ENCODE measurements around the gene SRGAP3. TPM values are rescaled to one million over a fixed set of nuclear protein-coding genes. Genes with fewer than 3 reads are reported as not detected.

SRGAP3 gene
- total RNA-seq, 4 donors from 2014 or later: 7.5 to 33.8 (median 16.0) TPM

DNA sequence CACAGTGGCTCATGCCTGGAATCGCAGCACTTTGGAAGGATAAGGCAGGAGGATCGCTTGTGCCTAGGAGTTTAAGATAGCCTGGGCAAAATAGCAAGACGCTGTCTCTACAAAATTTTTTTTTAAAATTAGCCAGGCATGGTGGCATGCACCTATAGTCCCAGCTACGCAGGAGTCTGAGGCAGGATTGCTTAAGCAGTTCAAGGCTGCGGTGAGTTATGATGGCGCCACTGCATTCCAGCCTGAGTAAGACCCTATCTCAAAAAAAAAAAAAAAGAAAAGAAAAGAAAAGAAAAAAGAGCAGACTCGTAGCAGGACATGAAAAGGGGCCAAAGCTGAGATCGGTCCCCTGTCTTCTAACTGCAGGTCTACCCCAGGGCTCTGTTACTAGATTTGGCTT, 18.9 kb downstream of the SRGAP3 start:
- H3K27ac ChIP-seq: no peak overlapping the region
- no peaks in the 10 kb centered on the region for H3K36me3 ChIP-seq
- no peaks in the 10 kb centered on the region for H3K9me3 ChIP-seq
- intact Hi-C loops (cut with DNase I; ENCODE audit: low total_unique reads): no loop called here
- TF ChIP-seq POLR2AphosphoS5 (IDR thresholded peaks at IDR 0.05) (no peak), POLR2A (IDR thresholded peaks at IDR 0.05) (no peak), EP300 (IDR thresholded peaks at IDR 0.05; ENCODE audit: low read depth) (no peak)
- H3K4me1 ChIP-seq: no peaks in the 10 kb centered on the region
- no peak overlapping the region for H3K4me3 ChIP-seq
- DNase-seq: no peak
- in situ Hi-C loops (cut with MboI; ENCODE audit: low pct_ligation_motif_present in 1 of 4, low pct_unique_long_range_greater_than_20kb in 1 of 4, low sequenced_read_pairs in 3 of 4): no loop called here
- WGBS, 2 donors (ENCODE audit: low coverage in 1 of 2): 80 to 86% methylated on average over 5 to 8 of the region's 8 CpGs
- no peaks in the 10 kb centered on the region for H3K27me3 ChIP-seq

GRCh38 chr3:9229879-9230278, 19.6 kb downstream of the SRGAP3 start:
- H3K4me3 ChIP-seq: no peak overlapping the region
- H3K4me1 ChIP-seq: no peaks in the 10 kb centered on the region
- in situ Hi-C loops (cut with MboI; ENCODE audit: low pct_ligation_motif_present in 1 of 4, low pct_unique_long_range_greater_than_20kb in 1 of 4, low sequenced_read_pairs in 3 of 4): no loop called here
- TF ChIP-seq EP300 (IDR thresholded peaks at IDR 0.05; ENCODE audit: low read depth) (no peak), POLR2A (IDR thresholded peaks at IDR 0.05) (no peak), POLR2AphosphoS5 (IDR thresholded peaks at IDR 0.05) (no peak)
- H3K36me3 ChIP-seq: no peaks in the 10 kb centered on the region
- WGBS, 2 donors (ENCODE audit: low coverage in 1 of 2): 84 to 85% methylated on average over 4 to 7 of the region's 7 CpGs
- no peaks in the 10 kb centered on the region for H3K9me3 ChIP-seq
- intact Hi-C loops (cut with DNase I; ENCODE audit: low total_unique reads): no loop called here
- no peak for DNase-seq
- H3K27ac ChIP-seq: no peak overlapping the region
- no peaks in the 10 kb centered on the region for H3K27me3 ChIP-seq

DNA sequence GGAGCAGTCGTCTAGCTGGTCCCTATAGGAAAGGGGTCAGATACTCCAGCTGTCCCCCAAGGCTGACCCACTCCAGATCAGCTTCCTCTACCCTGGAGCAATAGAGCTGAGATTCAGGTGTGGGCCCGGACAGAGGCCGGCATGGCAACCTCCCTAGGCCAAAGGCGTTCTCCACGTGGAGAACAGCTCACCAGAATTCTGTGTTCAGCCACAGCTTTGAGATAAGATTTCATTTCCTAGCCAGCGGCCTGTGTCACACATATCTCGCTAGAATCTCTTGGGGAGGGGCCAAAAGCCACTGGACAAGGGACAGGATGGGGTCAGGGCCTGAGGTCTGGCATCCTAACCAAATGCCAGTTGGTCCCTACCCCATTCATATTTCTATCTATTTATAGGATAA, 20.1 kb downstream of the SRGAP3 start:
- Histone ChIP-seq H3K9me3 (no peaks in the 10 kb centered on the region), H3K27ac (no peak overlapping the region), H3K4me1 (no peaks in the 10 kb centered on the region), H3K36me3 (no peaks in the 10 kb centered on the region), H3K27me3 (no peaks in the 10 kb centered on the region), H3K4me3 (no peak overlapping the region)
- TF ChIP-seq POLR2A (IDR thresholded peaks at IDR 0.05): no peak
- TF ChIP-seq POLR2AphosphoS5 (IDR thresholded peaks at IDR 0.05): no peak
- TF ChIP-seq CTCF (IDR thresholded peaks at IDR 0.05): no peak
- no peak for TF ChIP-seq EP300 (IDR thresholded peaks at IDR 0.05; ENCODE audit: low read depth)
- WGBS, 2 donors (ENCODE audit: low coverage in 1 of 2): 59% methylated on average over 7 of the region's 7 CpGs; no CpG with 5 or more reads in 1 of the 2 donors
- DNase-seq: no peak
- intact Hi-C loops (cut with DNase I; ENCODE audit: low total_unique reads): no loop called here
- in situ Hi-C loops (cut with MboI; ENCODE audit: low pct_ligation_motif_present in 1 of 4, low pct_unique_long_range_greater_than_20kb in 1 of 4, low sequenced_read_pairs in 3 of 4): no loop called here

- H3K9me3 ChIP-seq: no peaks in the 10 kb centered on the region
- TF ChIP-seq POLR2A (IDR thresholded peaks at IDR 0.05): no peak
- no peak for TF ChIP-seq CTCF (IDR thresholded peaks at IDR 0.05)
- TF ChIP-seq EP300 (IDR thresholded peaks at IDR 0.05; ENCODE audit: low read depth): no peak
- no peak for TF ChIP-seq POLR2AphosphoS5 (IDR thresholded peaks at IDR 0.05)
These were observed 23.1 kb downstream of the SRGAP3 start for GRCh38 chr3:9226326-9226725.

GRCh38 chr3:9225268-9225667, 24.2 kb downstream of the SRGAP3 start:
- H3K36me3 ChIP-seq: no peaks in the 10 kb centered on the region
- in situ Hi-C loops (cut with MboI; ENCODE audit: low pct_ligation_motif_present in 1 of 4, low pct_unique_long_range_greater_than_20kb in 1 of 4, low sequenced_read_pairs in 3 of 4) (no loop called here), intact Hi-C loops (cut with DNase I; ENCODE audit: low total_unique reads) (no loop called here)
- H3K27me3 ChIP-seq: no peaks in the 10 kb centered on the region
- DNase-seq: no peak
- no peaks in the 10 kb centered on the region for H3K4me1 ChIP-seq
- WGBS, 2 donors (ENCODE audit: low coverage in 1 of 2): 76% methylated on average over 1 of the region's 1 CpG; no CpG with 5 or more reads in 1 of the 2 donors
- no peak overlapping the region for H3K4me3 ChIP-seq
- no peaks in the 10 kb centered on the region for H3K9me3 ChIP-seq
- TF ChIP-seq POLR2AphosphoS5 (IDR thresholded peaks at IDR 0.05) (no peak), CTCF (IDR thresholded peaks at IDR 0.05) (no peak), EP300 (IDR thresholded peaks at IDR 0.05; ENCODE audit: low read depth) (no peak), POLR2A (IDR thresholded peaks at IDR 0.05) (no peak)
- no peak overlapping the region for H3K27ac ChIP-seq

More at GRCh38 chr3:9226326-9226725, 23.1 kb downstream of the SRGAP3 start:
- no peak for DNase-seq
- WGBS, 2 donors (ENCODE audit: low coverage in 1 of 2): 29 to 55% methylated on average over 1 to 4 of the region's 4 CpGs
- no peak overlapping the region for H3K4me3 ChIP-seq
- H3K4me1 ChIP-seq: no peaks in the 10 kb centered on the region
- no peak overlapping the region for H3K27ac ChIP-seq
- no peaks in the 10 kb centered on the region for H3K36me3 ChIP-seq
- in situ Hi-C loops (cut with MboI; ENCODE audit: low pct_ligation_motif_present in 1 of 4, low pct_unique_long_range_greater_than_20kb in 1 of 4, low sequenced_read_pairs in 3 of 4) (no loop called here), intact Hi-C loops (cut with DNase I; ENCODE audit: low total_unique reads) (no loop called here)
- no peaks in the 10 kb centered on the region for H3K27me3 ChIP-seq
